B cell (primary cell): ENCODE data around the gene TMIGD2.

Experiments used
- CTCF ChIP-seq: fragments of 200-600 bp; IDR thresholded peaks from one replicate; pipeline ENCODE4 v1.8.0; 2022; ENCODE audit warnings: antibody characterized with exemption, mild to moderate bottlenecking
- EZH2 ChIP-seq: IDR thresholded peaks from 2 replicates; pipeline ENCODE4 v1.6.1; 2012; ENCODE audit warnings: borderline replicate concordance, low read depth, mild to moderate bottlenecking, moderate library complexity, low read length; ENCODE audit not compliant: insufficient read depth, poor library complexity, severe bottlenecking

GRCh38 chr19:4258181-4258580, 44.0 kb downstream of the TMIGD2 start:
- TF ChIP-seq CTCF (no peak), EZH2 (no peak)
